ENCODE measurements around the gene LGMN.

The LGMN gene

GRCh38 chr14:92789457-92790089, 41.1 kb upstream of the LGMN start (continued):
- TF ChIP-seq ZBTB6 (tag by site-specific recombination; IDR thresholded peaks at IDR 0.05) (no peak), ZNF510 (tag by site-specific recombination; IDR thresholded peaks at IDR 0.05; ENCODE audit: insufficient replicate concordance) (peak; percentile 77), KLF7 (tag by site-specific recombination; IDR thresholded peaks at IDR 0.05; ENCODE audit: borderline replicate concordance) (no peak), ZNF654 (tag by site-specific recombination; IDR thresholded peaks at IDR 0.05; ENCODE audit: low read depth) (0 out of 2 replicates have a peak, but pooled peaks have one; percentile 7), REPIN1 (tag by site-specific recombination; IDR thresholded peaks at IDR 0.05; ENCODE audit: low read depth) (no peak), CTCF (tag by site-specific recombination; IDR thresholded peaks at IDR 0.05) (no peak), ZNF132 (tag by site-specific recombination; IDR thresholded peaks at IDR 0.05; ENCODE audit: borderline replicate concordance) (no peak), ZNF37A (tag by site-specific recombination; IDR thresholded peaks at IDR 0.05) (0 out of 2 replicates have a peak, but pooled peaks have one; percentile 26), ZSCAN30 (tag by site-specific recombination; IDR thresholded peaks at IDR 0.05) (no peak), GLIS1 (tag by site-specific recombination; IDR thresholded peaks at IDR 0.05) (no peak), WT1 (tag by site-specific recombination; IDR thresholded peaks at IDR 0.05) (no peak), ZNF112 (tag by site-specific recombination; IDR thresholded peaks at IDR 0.05) (no peak), ZBTB10 (tag by site-specific recombination; IDR thresholded peaks at IDR 0.05) (no peak), ZNF133 (tag by site-specific recombination; IDR thresholded peaks at IDR 0.05) (no peak), ZNF529 (tag by site-specific recombination; IDR thresholded peaks at IDR 0.05; ENCODE audit: insufficient replicate concordance) (no peak), ZNF544 (tag by site-specific recombination; IDR thresholded peaks at IDR 0.05) (no peak), KLF9 (tag by site-specific recombination; IDR thresholded peaks at IDR 0.05; ENCODE audit: low read depth) (no peak), PRDM1 (tag by site-specific recombination; IDR thresholded peaks at IDR 0.05) (no peak), MZF1 (tag by site-specific recombination; IDR thresholded peaks at IDR 0.05; ENCODE audit: borderline replicate concordance) (no peak), ZFHX2 (tag by site-specific recombination; conservative IDR thresholded peaks at IDR 0.05) (no peak), MYNN (tag by site-specific recombination; IDR thresholded peaks at IDR 0.05; ENCODE audit: borderline replicate concordance) (no peak), ZNF16 (tag by site-specific recombination; IDR thresholded peaks at IDR 0.05; ENCODE audit: low read depth) (no peak), ZNF19 (tag by site-specific recombination; IDR thresholded peaks at IDR 0.05; ENCODE audit: low read depth) (no peak), INSM2 (tag by site-specific recombination; IDR thresholded peaks at IDR 0.05) (no peak), ZNF626 (tag by site-specific recombination; IDR thresholded peaks at IDR 0.05) (peak; percentile 94), KLF10 (tag by site-specific recombination; IDR thresholded peaks at IDR 0.05) (no peak), YY2 (tag by site-specific recombination; IDR thresholded peaks at IDR 0.05) (no peak), ZSCAN16 (tag by site-specific recombination; IDR thresholded peaks at IDR 0.05) (no peak), ZNF223 (tag by site-specific recombination; IDR thresholded peaks at IDR 0.05) (no peak), ZNF26 (tag by site-specific recombination; IDR thresholded peaks at IDR 0.05) (peak; percentile 64), SCRT2 (tag by site-specific recombination; IDR thresholded peaks at IDR 0.05) (no peak), SETDB1 (IDR thresholded peaks at IDR 0.05; ENCODE audit: insufficient read length, low read length) (peak; percentile 99), ZNF473 (tag by site-specific recombination; IDR thresholded peaks at IDR 0.05) (no peak), ZNF48 (tag by site-specific recombination; IDR thresholded peaks at IDR 0.05) (no peak)

All from HEK293 (cell line).